Measurements from ENCODE around the gene CPNE1.

CPNE1 gene

GRCh38 chr20:35651958-35652357 is 12.7 kb downstream of the CPNE1 start:
- Histone ChIP-seq H3K4me3 (ENCODE audit: low read length) (no peak overlapping the region), H3K9ac (ENCODE audit: low read depth, low read length) (no peak overlapping the region), H3K4me1 (ENCODE audit: insufficient read depth, low read length) (no peaks in the 10 kb centered on the region), H3K27me3 (ENCODE audit: insufficient read depth, low read length) (no peaks in the 10 kb centered on the region), H3K36me3 (ENCODE audit: insufficient read depth, low read length) (peaks cover 70% of the 10 kb centered on the region), H3K27ac (ENCODE audit: low read depth, low read length) (no peak overlapping the region), H3K9me3 (ENCODE audit: insufficient read depth, low read depth, low read length) (no peaks in the 10 kb centered on the region)

GRCh38 chr20:35650632-35651031 is 14.1 kb downstream of the CPNE1 start:
- H3K4me1 ChIP-seq (ENCODE audit: insufficient read depth, low read length), result no peaks in the 10 kb centered on the region
- H3K9ac ChIP-seq (ENCODE audit: low read depth, low read length), result no peak overlapping the region
- no peaks in the 10 kb centered on the region for H3K27me3 ChIP-seq (ENCODE audit: insufficient read depth, low read length)
- H3K9me3 ChIP-seq (ENCODE audit: insufficient read depth, low read depth, low read length), result no peaks in the 10 kb centered on the region
- H3K27ac ChIP-seq (ENCODE audit: low read depth, low read length), result no peak overlapping the region
- H3K4me3 ChIP-seq (ENCODE audit: low read length), result no peak overlapping the region
- WGBS, result 100% methylated on average over 1 of the region's 3 CpGs
- H3K36me3 ChIP-seq (ENCODE audit: insufficient read depth, low read length), result peaks cover 57% of the 10 kb centered on the region

- no peak overlapping the region for H3K27ac ChIP-seq (ENCODE audit: low read depth, low read length)
- H3K9ac ChIP-seq (ENCODE audit: low read depth, low read length), result no peak overlapping the region
- H3K27me3 ChIP-seq (ENCODE audit: insufficient read depth, low read length), result no peaks in the 10 kb centered on the region
- H3K36me3 ChIP-seq (ENCODE audit: insufficient read depth, low read length), result peaks cover 39% of the 10 kb centered on the region
- H3K9me3 ChIP-seq (ENCODE audit: insufficient read depth, low read depth, low read length), result no peaks in the 10 kb centered on the region
- no peaks in the 10 kb centered on the region; the same call in 1 of the 2 replicates for H3K4me1 ChIP-seq (ENCODE audit: insufficient read depth, low read length)
- no peak overlapping the region for H3K4me3 ChIP-seq (ENCODE audit: low read length)
These were observed 15.9 kb downstream of the CPNE1 start for GRCh38 chr20:35648836-35649235.

GRCh38 chr20:35644806-35645205 is 19.9 kb downstream of the CPNE1 start:
- Histone ChIP-seq H3K27me3 (ENCODE audit: insufficient read depth, low read length) (no peaks in the 10 kb centered on the region), H3K9ac (ENCODE audit: low read depth, low read length) (no peak overlapping the region), H3K9me3 (ENCODE audit: insufficient read depth, low read depth, low read length) (no peaks in the 10 kb centered on the region), H3K27ac (ENCODE audit: low read depth, low read length) (no peak overlapping the region), H3K4me1 (ENCODE audit: insufficient read depth, low read length) (no peaks in the 10 kb centered on the region; the same call in 1 of the 2 replicates), H3K36me3 (ENCODE audit: insufficient read depth, low read length) (peaks cover 1% of the 10 kb centered on the region; the same call in 1 of the 2 replicates), H3K4me3 (ENCODE audit: low read length) (no peak overlapping the region)
- WGBS, result 91% methylated on average over 2 of the region's 2 CpGs

GRCh38 chr20:35643045-35643444 is 21.7 kb downstream of the CPNE1 start:
- H3K9me3 ChIP-seq (ENCODE audit: insufficient read depth, low read depth, low read length), result no peaks in the 10 kb centered on the region

GRCh38 chr20:35641743-35642142 is 23.0 kb downstream of the CPNE1 start:
- 94% methylated on average over 4 of the region's 4 CpGs for WGBS
- H3K9ac ChIP-seq (ENCODE audit: low read depth, low read length), result no peak overlapping the region
- no peaks in the 10 kb centered on the region; the same call in 1 of the 2 replicates for H3K4me1 ChIP-seq (ENCODE audit: insufficient read depth, low read length)
- no peaks in the 10 kb centered on the region for H3K27me3 ChIP-seq (ENCODE audit: insufficient read depth, low read length)
- no peak overlapping the region for H3K4me3 ChIP-seq (ENCODE audit: low read length)
- no peaks in the 10 kb centered on the region for H3K36me3 ChIP-seq (ENCODE audit: insufficient read depth, low read length)
- H3K9me3 ChIP-seq (ENCODE audit: insufficient read depth, low read depth, low read length), result no peaks in the 10 kb centered on the region
- no peak overlapping the region for H3K27ac ChIP-seq (ENCODE audit: low read depth, low read length)

More at GRCh38 chr20:35643045-35643444, 21.7 kb downstream of the CPNE1 start:
- no peaks in the 10 kb centered on the region for H3K36me3 ChIP-seq (ENCODE audit: insufficient read depth, low read length)
- H3K9ac ChIP-seq (ENCODE audit: low read depth, low read length), result no peak overlapping the region
- WGBS, result 93% methylated on average over 7 of the region's 7 CpGs
- no peak overlapping the region for H3K27ac ChIP-seq (ENCODE audit: low read depth, low read length)
- H3K27me3 ChIP-seq (ENCODE audit: insufficient read depth, low read length), result no peaks in the 10 kb centered on the region
- H3K4me1 ChIP-seq (ENCODE audit: insufficient read depth, low read length), result no peaks in the 10 kb centered on the region; the same call in 1 of the 2 replicates
- no peak overlapping the region for H3K4me3 ChIP-seq (ENCODE audit: low read length)

- H3K27ac ChIP-seq (ENCODE audit: low read depth, low read length), result no peak overlapping the region
- no peaks in the 10 kb centered on the region for H3K9me3 ChIP-seq (ENCODE audit: insufficient read depth, low read depth, low read length)
- H3K4me1 ChIP-seq (ENCODE audit: insufficient read depth, low read length), result no peaks in the 10 kb centered on the region; the same call in 1 of the 2 replicates
- 96% methylated on average over 3 of the region's 3 CpGs for WGBS
- no peaks in the 10 kb centered on the region for H3K36me3 ChIP-seq (ENCODE audit: insufficient read depth, low read length)
- H3K9ac ChIP-seq (ENCODE audit: low read depth, low read length), result no peak overlapping the region
- H3K4me3 ChIP-seq (ENCODE audit: low read length), result no peak overlapping the region
- H3K27me3 ChIP-seq (ENCODE audit: insufficient read depth, low read length), result no peaks in the 10 kb centered on the region
These were observed 24.0 kb downstream of the CPNE1 start for GRCh38 chr20:35640724-35641123.

GRCh38 chr20:35638751-35639150 is 25.9 kb downstream of the CPNE1 start:
- Histone ChIP-seq H3K9ac (ENCODE audit: low read depth, low read length) (no peak overlapping the region), H3K9me3 (ENCODE audit: insufficient read depth, low read depth, low read length) (no peaks in the 10 kb centered on the region), H3K4me3 (ENCODE audit: low read length) (no peak overlapping the region), H3K36me3 (ENCODE audit: insufficient read depth, low read length) (no peaks in the 10 kb centered on the region), H3K4me1 (ENCODE audit: insufficient read depth, low read length) (no peaks in the 10 kb centered on the region; the same call in 1 of the 2 replicates), H3K27ac (ENCODE audit: low read depth, low read length) (no peak overlapping the region), H3K27me3 (ENCODE audit: insufficient read depth, low read length) (no peaks in the 10 kb centered on the region)
- WGBS, result 81% methylated on average over 2 of the region's 2 CpGs

- no peak overlapping the region for H3K9ac ChIP-seq (ENCODE audit: low read depth, low read length)
- H3K27ac ChIP-seq (ENCODE audit: low read depth, low read length), result no peak overlapping the region
- peaks cover 4% of the 10 kb centered on the region for H3K36me3 ChIP-seq (ENCODE audit: insufficient read depth, low read length)
- H3K4me3 ChIP-seq (ENCODE audit: low read length), result no peak overlapping the region
- 92% methylated on average over 6 of the region's 6 CpGs for WGBS
- no peaks in the 10 kb centered on the region; the same call in 1 of the 2 replicates for H3K4me1 ChIP-seq (ENCODE audit: insufficient read depth, low read length)
- no peaks in the 10 kb centered on the region for H3K27me3 ChIP-seq (ENCODE audit: insufficient read depth, low read length)
- no peaks in the 10 kb centered on the region for H3K9me3 ChIP-seq (ENCODE audit: insufficient read depth, low read depth, low read length)
These were observed 27.4 kb downstream of the CPNE1 start for GRCh38 chr20:35637276-35637675.

- Histone ChIP-seq H3K9me3 (ENCODE audit: insufficient read depth, low read depth, low read length) (no peaks in the 10 kb centered on the region), H3K4me1 (ENCODE audit: insufficient read depth, low read length) (no peaks in the 10 kb centered on the region; the same call in 1 of the 2 replicates), H3K27ac (ENCODE audit: low read depth, low read length) (no peak overlapping the region), H3K27me3 (ENCODE audit: insufficient read depth, low read length) (no peaks in the 10 kb centered on the region), H3K4me3 (ENCODE audit: low read length) (no peak overlapping the region), H3K36me3 (ENCODE audit: insufficient read depth, low read length) (peaks cover 16% of the 10 kb centered on the region), H3K9ac (ENCODE audit: low read depth, low read length) (no peak overlapping the region)
- 92% methylated on average over 2 of the region's 2 CpGs for WGBS
These were observed 28.6 kb downstream of the CPNE1 start for GRCh38 chr20:35636095-35636494.

GRCh38 chr20:35635652-35636051 is 29.0 kb downstream of the CPNE1 start:
- Histone ChIP-seq H3K27me3 (ENCODE audit: insufficient read depth, low read length) (no peaks in the 10 kb centered on the region), H3K9ac (ENCODE audit: low read depth, low read length) (no peak overlapping the region), H3K36me3 (ENCODE audit: insufficient read depth, low read length) (peaks cover 21% of the 10 kb centered on the region), H3K9me3 (ENCODE audit: insufficient read depth, low read depth, low read length) (no peaks in the 10 kb centered on the region), H3K4me1 (ENCODE audit: insufficient read depth, low read length) (no peaks in the 10 kb centered on the region; the same call in 1 of the 2 replicates), H3K27ac (ENCODE audit: low read depth, low read length) (no peak overlapping the region), H3K4me3 (ENCODE audit: low read length) (no peak overlapping the region)
- WGBS, result 92% methylated on average over 4 of the region's 4 CpGs

- no peak overlapping the region for H3K4me3 ChIP-seq (ENCODE audit: low read length)
- H3K36me3 ChIP-seq (ENCODE audit: insufficient read depth, low read length), result peaks cover 48% of the 10 kb centered on the region
- no peak overlapping the region for H3K27ac ChIP-seq (ENCODE audit: low read depth, low read length)
- H3K4me1 ChIP-seq (ENCODE audit: insufficient read depth, low read length), result no peaks in the 10 kb centered on the region
- WGBS, result 95% methylated on average over 13 of the region's 13 CpGs
- H3K27me3 ChIP-seq (ENCODE audit: insufficient read depth, low read length), result no peaks in the 10 kb centered on the region
- no peak overlapping the region for H3K9ac ChIP-seq (ENCODE audit: low read depth, low read length)
- H3K9me3 ChIP-seq (ENCODE audit: insufficient read depth, low read depth, low read length), result no peaks in the 10 kb centered on the region
These were observed 32.1 kb downstream of the CPNE1 start for GRCh38 chr20:35632539-35633115.

Data from HUES64 (cell line).